ENCODE data around the gene GARNL3. TPM values are rescaled to one million over a fixed set of nuclear protein-coding genes. Genes with fewer than 3 reads are reported as not detected.

Gene GARNL3
- total RNA-seq, 1 experiment from 2014 or later: 3.2 TPM

DNA sequence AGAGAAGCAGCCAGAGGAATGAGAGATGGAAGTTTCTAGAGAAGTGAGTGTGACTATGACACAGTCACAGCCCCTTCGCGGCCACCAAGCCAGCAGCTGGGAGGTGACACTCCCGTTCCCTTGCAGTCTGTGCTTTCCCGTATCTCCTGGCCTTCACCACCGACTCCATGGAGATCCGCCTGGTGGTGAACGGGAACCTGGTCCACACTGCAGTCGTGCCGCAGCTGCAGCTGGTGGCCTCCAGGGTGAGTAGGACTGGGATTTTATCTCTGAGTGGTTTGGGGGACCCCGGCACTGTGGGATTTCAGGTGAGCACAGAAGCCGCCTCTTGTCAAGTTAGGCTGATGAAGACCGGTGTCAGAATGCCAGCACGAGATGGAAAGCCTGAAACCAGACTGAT lies 120.3 kb downstream of the GARNL3 start:
- no peak for DNase-seq (ENCODE audit: low read depth)

DNA sequence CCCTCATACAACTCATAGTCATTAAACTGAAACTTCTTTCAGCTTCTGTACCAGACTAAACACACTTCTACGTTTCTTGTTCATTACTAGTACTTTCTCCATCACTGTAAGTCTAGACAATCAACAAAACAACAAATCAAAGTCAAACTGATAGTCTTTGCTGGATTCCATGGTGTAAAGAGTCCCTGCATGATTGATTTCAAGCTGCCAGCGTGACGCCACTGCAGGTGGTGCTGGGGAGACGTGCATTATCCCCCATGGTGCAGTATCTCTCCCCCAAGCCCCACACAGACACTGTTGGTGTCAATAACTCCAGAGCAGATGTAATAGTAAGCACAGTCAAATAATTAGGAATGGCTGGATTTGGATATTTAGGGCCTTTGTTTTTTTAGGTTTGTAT lies 121.7 kb downstream of the GARNL3 start:
- DNase-seq (ENCODE audit: low read depth): no peak

GRCh38 chr9:127386981-127387380 lies 122.4 kb downstream of the GARNL3 start:
- DNase-seq (ENCODE audit: low read depth): no peak

- peak; percentile 98 for DNase-seq (ENCODE audit: low read depth)
Measured at GRCh38 chr9:127388037-127388855, 123.7 kb downstream of the GARNL3 start.

DNA sequence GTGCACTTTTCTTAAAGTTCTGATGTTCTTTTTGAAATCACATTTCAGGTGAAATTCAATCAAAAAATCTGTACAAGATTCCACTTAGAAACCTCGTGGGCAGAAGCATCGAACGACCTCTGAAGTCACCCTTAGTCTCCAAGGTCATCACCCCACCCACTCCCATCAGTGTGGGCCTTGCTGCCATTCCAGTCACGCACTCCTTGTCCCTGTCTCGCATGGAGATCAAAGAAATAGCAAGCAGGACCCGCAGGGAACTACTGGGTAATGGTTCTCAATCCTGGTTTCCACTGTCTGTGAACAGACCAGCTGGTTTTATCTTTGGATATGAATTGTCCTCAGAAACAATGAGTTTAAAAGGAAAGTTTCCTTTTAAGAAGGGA lies 124.3 kb downstream of the GARNL3 start:
- peak; percentile 37 for DNase-seq (ENCODE audit: low read depth)

DNA sequence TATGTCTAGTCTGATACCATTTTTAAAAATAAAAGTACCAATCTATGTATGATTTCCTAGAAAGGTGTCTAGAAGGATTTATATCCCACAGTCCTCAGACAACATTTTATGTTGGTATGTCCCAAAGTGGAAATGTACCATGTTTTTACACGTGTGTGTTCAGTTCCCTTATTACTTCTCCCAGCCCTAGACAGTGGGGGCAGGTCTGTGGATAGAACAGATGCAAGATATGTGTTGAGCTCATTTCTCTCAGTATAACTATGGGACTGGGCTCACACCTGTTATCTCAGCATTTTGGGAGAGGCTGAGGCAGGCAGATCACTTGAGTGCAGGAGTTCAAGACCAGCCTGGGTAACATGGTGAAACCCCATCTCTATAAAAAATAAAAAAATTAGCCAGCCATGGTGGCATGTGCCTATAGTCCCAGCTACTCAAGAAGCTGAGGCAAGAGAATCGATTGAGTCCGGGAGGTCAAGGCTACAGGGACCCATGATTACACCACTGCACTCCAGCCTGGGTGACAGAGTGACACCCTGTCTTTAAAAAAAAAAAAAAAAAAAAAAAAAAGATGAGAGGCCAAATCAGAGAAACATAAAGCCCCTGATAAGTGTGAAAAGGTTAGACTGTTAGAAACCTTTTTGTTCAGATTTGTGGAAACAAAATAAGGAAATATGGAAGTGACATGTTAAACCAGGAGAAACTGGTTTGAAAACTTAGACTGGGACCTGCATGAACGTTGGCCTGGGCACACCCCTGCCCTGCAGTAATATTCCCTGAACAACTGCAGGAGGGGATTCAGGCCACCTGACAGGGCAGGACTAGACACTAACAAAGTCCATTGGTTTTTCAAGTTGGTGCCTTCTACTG lies 125.0 kb downstream of the GARNL3 start:
- no peak for DNase-seq (ENCODE audit: low read depth)

DNA sequence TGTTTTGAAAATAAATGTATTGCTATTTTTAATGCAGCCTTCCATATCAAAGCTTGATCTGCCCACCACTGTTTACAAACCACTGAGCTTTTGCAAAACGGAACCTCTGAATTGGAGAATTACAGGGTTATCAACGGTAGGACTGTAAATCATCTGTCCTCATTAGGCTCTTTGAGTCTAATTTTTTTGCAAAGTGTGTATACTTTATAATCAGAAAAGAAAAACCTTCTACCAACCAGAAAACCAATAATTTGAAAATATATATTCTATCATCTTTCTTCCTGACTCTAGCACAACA lies 125.6 kb downstream of the GARNL3 start:
- no peak for DNase-seq (ENCODE audit: low read depth)

- peak; percentile 54 for DNase-seq (ENCODE audit: low read depth)
Measured at GRCh38 chr9:127390563-127390962, 126.0 kb downstream of the GARNL3 start.

DNA sequence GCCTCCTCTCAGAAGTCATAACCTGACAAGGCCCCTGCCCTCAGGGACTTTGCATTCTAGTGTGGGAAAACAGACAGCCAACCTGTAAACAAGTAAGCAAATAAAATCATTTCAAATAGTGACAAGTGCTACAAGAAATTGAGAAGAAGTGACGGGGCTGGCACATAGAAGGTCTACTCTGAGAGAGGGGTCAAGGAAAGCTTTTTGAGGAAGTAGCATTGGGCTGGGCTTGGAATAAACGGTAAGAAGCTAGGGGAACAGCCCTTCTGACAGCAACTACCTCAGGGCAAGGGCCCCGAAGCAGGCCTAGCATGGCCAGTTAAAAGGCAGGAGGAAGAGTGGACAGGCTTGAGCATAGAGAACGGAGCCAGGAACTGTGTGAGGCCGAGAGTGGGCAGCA lies 127.6 kb downstream of the GARNL3 start:
- no peak for DNase-seq (ENCODE audit: low read depth)

GRCh38 chr9:127392976-127393375 lies 128.4 kb downstream of the GARNL3 start:
- DNase-seq (ENCODE audit: low read depth): no peak

DNA sequence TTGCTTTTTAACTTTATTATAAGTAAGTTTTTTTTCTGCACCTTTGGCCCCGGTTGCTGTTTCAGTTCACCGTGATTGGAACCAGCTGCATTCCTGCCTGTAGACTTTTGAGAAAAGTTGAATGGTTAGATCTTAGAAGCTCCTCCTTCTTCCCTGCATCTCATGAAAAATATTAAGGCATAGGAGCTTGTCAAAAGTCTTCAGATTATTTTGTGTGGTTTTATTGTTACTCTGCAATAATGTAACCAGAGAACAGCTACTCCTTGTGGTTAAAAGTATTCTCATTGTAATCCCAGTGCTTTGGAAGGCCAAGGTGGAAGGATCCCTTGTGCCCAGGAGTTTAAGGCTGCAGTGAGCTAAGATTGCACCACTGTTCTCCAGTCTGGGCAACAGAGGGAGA lies 129.1 kb downstream of the GARNL3 start:
- DNase-seq (ENCODE audit: low read depth): peak; percentile 15

GRCh38 chr9:127395497-127396252 lies 131.1 kb downstream of the GARNL3 start:
- DNase-seq (ENCODE audit: low read depth): no peak

GRCh38 chr9:127396253-127396807 lies 131.8 kb downstream of the GARNL3 start:
- no peak for DNase-seq (ENCODE audit: low read depth)

DNA sequence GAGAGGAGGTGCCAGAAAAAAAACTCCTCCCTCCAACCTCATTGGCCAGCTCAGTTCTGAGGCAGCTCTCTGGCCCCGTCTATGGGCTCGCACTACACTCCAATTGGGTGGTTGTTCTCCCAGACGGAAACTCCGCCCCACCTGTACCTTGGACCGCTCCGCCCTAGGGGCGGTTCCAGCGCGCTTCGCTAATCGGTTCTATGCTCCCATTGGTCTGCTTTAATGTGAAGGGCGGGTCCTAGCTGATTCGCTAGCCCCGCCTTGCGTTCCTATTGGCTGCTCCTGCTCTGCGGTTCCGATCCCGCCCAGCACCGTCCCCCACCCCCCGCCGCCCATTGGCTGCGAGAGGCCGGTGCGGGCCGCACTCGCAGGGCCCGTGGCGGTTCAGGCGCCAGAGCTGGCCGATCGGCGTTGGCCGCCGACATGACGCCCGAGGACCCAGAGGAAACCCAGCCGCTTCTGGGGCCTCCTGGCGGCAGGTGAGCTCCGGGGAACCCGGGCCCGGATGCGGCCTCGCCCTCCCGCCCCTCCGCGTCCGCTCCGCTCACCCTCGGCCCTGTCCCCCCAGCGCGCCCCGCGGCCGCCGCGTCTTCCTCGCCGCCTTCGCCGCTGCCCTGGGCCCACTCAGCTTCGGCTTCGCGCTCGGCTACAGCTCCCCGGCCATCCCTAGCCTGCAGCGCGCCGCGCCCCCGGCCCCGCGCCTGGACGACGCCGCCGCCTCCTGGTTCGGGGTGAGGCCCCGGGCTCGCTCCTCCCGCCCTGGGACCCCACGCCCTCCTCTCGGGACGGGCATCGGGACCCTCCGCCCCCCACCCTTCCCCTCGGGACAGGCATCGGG lies 132.5 kb downstream of the GARNL3 start, which contains the start of gene SLC2A8:
SLC2A8 (plus strand) TSS at position 362 of the 838 bp plus-strand sequence; CDS start at position 424, 62 bp downstream.
- DNase-seq (ENCODE audit: low read depth): peak; percentile 97

- DNase-seq (ENCODE audit: low read depth): peak; percentile 57
Measured at GRCh38 chr9:127397646-127398274, 133.2 kb downstream of the GARNL3 start.

DNA sequence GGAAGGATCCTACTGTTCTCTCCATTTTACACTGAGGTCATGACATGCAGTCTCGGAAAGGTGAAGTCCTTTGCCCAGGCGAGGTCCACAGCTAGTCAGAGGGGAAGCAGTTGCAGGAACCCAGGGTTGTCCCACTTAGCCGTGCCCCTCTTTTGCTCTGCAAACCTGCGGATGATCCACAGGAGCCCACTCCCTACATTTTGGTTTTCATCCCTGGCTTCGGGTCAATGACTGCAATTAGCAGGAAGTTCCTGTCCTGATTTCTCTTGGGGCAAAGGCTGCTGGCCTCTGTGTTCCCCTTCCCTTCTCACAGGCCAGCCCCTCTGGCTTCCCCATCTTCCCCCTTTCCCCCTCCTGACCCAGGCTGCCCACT lies 133.7 kb downstream of the GARNL3 start:
- no peak for DNase-seq (ENCODE audit: low read depth)

GRCh38 chr9:127398715-127399400 lies 134.3 kb downstream of the GARNL3 start:
- no peak for DNase-seq (ENCODE audit: low read depth)

GRCh38 chr9:127399736-127400269 lies 135.2 kb downstream of the GARNL3 start:
- DNase-seq (ENCODE audit: low read depth): no peak

DNA sequence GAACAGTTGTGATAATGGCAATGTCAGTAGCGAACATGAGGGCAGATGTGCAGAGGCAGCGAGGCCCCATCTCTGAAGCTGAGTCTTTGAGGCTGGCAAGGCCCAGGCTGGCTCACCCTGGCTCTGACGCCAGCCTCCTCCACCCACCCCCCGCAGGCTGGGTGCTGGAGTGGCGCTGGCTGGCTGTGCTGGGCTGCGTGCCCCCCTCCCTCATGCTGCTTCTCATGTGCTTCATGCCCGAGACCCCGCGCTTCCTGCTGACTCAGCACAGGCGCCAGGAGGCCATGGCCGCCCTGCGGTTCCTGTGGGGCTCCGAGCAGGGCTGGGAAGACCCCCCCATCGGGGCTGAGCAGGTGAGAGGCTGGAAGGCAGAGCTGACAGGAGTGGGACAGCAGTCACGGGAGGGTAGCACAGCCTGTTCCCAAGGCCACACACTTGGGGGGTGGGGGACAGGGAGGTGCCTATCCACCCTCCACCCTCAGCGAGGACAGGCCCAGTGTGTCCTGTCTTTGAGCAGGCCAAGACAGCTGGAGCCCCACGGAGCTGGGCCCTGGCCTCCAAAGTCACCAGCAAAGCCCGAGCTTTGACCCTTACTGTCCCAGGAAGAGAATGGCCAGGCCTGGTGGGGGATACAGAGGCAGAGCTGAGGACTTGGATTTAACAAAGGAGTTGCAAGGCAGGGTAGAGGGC lies 138.0 kb downstream of the GARNL3 start:
- no peak for DNase-seq (ENCODE audit: low read depth)
